Prostate gland (tissue), 2 donors: ENCODE results near the gene SEC61A1.

Source experiments
- POLR2A ChIP-seq: fragments of 450-650 bp; IDR thresholded peaks from one replicate; pipeline ENCODE4 v1.6.1; 2016; ENCODE audit warnings: antibody characterized with exemption, mild to moderate bottlenecking
- TF ChIP-seq, protein P1 (sequence below), 4 experiments: fragments of 200-600 bp in 2 of 4; fragments of 450-650 bp in 2 of 4; sonication (generic) in 2 of 4; IDR thresholded peaks; 1 replicate in 3 of 4; 2 replicates in 1 of 4; pipeline ENCODE4 v1.5.1; 2016 to 2019; ENCODE audit warnings: antibody characterized with exemption in 4 of 4, mild to moderate bottlenecking in 2 of 4, moderate library complexity in 2 of 4

- TF ChIP-seq, protein P1, sequence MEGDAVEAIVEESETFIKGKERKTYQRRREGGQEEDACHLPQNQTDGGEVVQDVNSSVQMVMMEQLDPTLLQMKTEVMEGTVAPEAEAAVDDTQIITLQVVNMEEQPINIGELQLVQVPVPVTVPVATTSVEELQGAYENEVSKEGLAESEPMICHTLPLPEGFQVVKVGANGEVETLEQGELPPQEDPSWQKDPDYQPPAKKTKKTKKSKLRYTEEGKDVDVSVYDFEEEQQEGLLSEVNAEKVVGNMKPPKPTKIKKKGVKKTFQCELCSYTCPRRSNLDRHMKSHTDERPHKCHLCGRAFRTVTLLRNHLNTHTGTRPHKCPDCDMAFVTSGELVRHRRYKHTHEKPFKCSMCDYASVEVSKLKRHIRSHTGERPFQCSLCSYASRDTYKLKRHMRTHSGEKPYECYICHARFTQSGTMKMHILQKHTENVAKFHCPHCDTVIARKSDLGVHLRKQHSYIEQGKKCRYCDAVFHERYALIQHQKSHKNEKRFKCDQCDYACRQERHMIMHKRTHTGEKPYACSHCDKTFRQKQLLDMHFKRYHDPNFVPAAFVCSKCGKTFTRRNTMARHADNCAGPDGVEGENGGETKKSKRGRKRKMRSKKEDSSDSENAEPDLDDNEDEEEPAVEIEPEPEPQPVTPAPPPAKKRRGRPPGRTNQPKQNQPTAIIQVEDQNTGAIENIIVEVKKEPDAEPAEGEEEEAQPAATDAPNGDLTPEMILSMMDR (IDR thresholded peaks at IDR 0.05): no peak
- no peak for TF ChIP-seq POLR2A
Observed at GRCh38 chr3:128079823-128080222, 27.6 kb downstream of the SEC61A1 start.
